Measurements from ENCODE around the gene LBH.

The LBH gene

DNA sequence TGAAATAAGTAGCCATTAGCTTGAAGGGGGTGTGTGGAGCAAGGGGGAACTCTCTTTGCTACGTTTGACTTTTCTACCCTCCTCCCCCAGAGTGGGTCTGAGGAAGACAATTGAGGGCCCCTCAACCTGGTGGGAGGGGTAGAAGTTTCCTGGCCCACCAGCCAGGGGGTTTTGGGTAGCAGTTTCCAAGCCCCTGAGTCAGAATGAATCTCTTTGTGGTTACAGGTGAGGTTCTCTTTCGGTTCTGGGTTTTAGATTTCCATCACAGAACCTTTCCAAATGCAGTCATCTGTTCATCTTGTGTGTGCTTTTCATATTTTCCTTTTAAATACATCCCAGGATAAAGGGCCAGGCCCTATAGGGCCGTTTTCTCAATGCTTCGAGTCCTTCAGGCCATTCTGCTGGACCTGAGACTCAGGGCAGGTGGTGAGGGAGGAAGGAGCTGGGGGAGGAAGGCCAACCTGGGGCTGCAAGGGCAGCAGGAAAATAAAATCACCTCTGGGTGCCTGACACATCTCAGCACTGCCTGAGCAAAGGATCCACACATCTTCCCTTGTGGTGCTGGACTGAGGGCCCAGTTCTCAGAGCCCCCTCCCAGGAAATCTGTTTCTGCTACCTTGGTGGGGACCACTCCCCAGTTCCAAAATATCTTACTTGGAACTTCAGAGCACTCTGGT, 4.7 kb downstream of the LBH start:
- peak; percentile 51 for DNase-seq

DNA sequence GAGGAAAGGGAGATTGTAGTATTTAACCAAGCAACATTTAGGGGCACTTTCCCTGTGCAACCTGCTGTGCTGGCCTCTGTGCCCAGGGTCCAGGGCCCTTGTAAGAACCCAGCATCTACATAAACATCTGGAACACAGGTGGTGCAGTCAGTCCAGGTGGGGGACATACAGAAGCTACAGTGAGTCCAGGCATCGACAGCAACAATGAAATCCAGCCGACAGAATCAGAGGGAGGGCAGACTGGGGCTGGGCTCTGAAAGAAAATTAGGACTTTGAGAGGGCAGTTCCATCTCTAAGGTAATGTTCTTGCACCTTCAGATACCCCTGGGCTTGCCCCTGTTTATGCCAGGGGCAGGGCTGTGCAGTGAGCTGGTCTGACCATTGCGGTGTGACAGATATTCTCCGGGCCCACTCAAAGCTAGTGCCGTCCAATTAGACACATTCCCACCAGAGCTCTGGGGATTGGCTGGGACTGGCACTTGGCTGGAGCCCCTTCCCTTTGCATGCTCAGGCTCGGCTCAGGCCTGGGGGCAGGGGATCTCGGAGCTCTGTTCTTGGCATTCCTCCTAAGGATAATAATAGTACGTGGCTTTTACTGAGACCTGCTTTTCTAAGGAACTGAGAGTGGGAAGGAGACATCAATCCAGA, 5.4 kb downstream of the LBH start:
- no peak for DNase-seq

DNA sequence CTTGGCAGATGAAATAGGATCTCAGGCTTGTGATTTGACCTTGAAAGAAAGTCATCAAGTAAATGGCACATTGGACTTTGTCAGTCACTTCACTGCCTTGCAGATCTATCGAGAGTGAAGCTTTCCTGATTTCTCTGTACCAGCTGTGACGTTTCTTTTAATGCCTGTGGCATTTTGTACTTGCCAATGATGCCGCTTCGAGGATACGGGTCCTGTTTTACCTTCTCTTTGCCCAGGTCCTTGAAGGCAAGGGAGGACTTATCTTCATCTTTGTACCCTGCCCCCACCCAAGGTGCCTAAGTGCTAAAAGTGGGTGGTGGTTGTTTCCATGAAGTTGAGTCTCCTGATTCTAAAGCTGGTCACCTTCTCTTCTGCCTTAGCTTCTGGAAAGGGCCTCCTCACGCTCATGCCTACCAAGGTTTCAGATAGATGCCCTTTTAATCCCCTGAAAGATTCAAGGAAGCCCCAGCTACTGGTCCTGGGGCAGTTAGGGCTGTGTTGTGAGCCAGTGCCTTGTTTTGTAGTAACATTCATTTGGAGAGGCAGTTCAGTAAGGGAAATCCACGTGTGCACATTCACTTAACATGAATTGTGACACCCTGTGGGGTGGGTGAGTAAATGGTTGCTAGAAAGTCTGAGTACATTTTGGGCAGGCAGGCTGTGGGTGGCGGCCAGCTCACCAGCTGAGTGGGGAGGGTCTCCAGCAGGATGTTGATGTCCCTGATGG, 6.1 kb downstream of the LBH start:
- peak; percentile 49 for DNase-seq

DNA sequence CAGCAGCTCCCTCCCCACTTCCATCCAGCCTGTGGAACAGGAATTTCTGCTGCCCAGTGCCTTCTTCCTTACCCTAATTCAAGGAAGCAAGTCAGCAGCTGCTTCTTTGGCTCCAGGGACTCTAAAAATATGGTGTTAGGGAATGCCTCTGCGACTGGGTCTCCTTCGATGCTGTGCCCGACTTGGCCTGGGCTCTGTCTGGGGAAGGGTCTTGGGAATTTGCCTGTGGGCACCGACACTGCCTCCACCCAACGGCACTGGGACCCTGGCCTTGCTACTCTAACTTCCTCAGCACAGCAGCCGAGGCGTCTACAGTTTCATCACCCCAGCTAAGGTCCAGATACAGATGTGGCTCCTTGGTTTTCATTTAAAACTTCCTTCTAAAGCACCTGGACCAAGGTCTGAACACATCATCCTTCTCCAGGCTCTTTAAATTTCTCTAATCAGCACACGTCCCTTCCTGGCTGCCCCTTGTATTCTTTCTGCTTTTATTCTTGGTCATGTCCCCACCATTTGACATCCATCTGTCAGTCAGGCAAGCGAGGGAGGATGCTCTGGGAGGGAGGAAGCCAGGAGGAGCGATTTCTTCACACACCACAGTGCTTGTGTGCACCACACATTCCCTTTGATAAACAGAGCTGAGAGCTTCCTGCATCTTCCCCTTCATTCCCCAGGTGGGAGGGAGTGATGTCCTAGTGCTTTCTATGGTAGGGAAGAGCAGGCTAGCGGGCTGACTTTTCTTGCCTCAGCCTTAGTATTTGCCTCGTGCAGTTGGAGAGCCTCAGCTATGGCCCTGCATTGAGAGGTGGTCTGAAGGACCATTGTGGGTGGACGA, 6.8 kb downstream of the LBH start:
- DNase-seq = peak; percentile 39

DNA sequence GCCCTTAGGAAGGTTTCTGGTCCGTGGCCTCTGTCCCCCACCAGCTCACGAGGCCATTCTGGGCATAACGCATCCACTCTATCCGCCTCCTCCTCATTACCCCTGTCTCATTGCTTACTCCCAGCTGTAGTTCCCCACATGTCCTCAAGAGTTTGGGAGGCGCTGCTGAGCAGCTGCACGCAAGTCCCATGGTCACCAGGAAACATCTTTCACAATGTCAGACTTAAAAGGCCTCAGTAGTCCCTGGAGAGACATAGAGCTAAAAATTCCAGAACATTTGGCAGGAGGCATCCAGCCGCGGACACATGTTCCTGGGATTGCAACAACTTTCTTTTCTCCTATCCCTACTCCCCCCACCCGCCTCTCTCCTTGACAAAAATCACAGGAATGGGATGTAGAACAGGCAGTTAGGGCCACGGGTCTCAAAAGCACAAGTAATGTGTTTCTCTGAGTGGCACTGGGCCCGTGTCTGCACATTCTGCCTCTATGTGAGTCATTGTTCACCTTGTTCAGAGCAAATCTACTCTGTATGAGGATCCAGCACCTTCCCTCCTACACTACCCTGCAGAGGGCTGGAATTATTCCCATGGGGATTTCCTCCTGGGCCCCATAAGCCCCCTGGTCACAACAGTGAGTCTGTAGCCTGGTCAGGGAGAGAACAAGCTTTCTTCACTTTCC, 8.1 kb downstream of the LBH start:
- peak; percentile 76 for DNase-seq

DNA sequence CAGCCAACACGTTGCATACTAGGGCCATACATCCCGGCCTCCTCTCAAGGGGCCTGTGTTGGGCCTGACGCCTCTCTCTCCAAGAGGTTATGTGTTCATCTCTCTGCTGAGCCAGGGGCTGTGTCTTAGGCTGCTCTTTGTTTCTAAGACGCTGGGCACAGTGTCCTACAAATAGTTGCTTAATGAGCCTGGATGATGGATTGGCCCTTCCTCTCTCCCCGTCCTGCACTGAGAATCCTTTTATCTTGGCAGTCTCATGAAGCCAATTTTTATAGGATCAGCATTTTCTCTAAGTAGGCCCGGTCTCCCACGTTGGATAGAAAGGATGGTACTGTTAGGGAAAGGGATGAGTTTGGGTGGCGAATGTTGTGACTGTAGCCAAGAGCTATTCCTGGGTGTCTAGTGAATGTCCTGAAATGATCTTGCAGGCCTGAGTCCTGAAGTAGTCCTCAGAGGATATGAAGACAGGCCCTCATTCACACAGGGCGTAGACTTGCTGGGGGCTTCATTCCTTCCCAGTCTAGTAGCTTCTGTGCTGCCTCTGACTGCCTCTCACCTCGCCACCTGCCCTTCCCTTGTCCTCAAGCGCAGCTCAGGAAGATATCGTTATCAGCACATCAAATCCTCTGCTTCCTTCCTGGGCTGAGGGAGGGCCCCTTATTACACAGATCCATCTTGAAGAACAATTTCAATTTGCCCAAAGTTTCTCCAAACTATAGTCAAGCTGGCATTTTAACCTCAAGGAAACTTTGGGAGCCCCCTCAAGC, 8.8 kb downstream of the LBH start:
- DNase-seq = no peak

DNA sequence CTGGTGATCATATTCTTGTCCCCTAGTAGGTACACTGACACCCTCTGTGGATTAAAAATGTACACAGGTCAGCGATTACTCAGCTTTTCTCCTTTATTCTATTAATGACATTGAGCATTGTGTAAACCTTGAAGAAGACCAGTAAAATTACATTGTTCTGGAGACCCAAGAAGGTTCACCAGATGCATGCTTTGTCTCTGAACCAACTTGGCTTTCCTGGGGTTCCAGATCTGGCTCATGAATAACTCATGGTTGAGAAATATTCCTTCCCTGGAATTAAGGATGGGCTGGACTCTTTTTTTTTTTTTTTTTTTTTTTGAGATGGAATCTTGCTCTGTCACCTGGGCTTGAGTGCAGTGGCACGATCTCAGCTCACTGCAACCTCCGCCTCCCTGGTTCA, 11.9 kb downstream of the LBH start:
- DNase-seq = no peak

DNA sequence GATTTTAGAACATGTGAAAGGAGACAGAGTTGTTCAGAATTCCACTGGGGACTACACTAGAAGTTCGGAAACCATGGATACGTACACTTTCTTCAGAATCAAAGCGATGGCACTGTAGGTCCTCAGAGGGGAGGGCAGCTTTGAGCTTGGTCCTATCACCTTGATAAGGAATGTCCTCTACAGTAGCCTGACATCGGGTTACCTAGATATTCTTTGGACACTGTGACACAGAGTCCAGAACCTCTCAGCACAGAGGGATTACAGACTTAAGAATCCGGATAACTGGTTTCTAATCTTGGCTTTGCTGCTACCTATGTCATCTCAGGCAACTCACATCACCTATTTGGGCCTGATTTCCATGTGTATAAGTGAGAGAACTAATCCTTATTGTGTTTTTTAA, 14.0 kb downstream of the LBH start:
- no peak for DNase-seq

DNA sequence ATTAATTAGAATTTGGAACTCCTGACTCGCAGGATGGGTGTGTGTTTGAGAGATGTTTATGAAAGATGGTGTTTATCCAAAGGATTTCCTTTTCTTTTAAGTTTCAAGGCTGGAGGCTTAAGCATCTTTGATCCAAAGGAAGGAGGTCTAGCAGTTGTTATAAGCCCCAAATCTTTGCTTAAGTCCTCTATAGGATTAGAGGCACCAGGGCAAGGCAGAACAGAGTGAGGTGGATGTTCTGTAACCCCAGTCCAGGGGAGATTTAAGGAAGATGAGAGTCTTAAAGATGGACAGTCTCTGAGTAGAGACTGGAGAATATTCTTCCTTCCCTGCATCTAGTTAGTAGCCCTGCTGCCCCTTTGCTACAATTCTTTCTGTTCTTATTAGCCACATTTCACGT, 17.5 kb downstream of the LBH start:
- DNase-seq = no peak

DNA sequence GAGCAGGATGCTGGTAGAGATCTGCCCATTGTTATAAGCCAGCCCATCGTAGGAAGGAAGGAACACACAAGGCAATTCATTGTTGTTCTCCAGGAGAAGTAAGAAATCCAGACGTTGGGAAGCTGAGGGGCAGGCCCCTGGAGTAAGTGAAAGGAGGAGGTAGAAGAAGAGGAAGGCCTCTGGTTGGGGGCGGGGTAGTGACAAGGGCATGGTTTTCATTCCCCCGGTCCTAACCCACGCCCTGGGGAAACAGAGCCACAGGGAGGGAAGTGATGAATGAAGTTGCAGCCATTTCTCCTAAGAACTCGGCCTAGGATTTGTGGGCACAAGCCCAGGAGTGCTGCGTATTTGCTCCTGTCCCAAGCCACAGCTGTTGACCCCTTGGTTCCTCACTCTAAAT, 18.0 kb downstream of the LBH start:
- no peak for DNase-seq

DNA sequence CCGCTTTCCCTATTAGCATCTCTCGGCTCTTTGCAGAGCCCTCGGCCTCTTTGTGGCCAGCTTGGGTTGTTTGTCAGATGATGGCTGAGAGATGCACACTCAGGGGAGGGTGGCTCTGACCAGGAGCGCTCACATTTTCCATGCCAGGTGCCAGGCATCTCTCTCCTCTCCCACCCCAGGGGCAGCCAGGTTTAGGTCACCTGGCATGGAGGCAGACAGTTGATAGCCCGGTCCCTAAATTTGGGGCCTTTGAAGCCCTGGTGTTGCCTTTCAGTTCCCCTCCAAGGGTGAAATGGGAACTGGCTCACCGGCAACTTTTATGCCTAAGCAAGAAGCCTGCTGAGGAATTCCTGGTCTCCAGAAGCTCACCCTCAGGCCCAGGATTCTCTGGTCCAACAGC, 19.1 kb downstream of the LBH start:
- DNase-seq = no peak

DNA sequence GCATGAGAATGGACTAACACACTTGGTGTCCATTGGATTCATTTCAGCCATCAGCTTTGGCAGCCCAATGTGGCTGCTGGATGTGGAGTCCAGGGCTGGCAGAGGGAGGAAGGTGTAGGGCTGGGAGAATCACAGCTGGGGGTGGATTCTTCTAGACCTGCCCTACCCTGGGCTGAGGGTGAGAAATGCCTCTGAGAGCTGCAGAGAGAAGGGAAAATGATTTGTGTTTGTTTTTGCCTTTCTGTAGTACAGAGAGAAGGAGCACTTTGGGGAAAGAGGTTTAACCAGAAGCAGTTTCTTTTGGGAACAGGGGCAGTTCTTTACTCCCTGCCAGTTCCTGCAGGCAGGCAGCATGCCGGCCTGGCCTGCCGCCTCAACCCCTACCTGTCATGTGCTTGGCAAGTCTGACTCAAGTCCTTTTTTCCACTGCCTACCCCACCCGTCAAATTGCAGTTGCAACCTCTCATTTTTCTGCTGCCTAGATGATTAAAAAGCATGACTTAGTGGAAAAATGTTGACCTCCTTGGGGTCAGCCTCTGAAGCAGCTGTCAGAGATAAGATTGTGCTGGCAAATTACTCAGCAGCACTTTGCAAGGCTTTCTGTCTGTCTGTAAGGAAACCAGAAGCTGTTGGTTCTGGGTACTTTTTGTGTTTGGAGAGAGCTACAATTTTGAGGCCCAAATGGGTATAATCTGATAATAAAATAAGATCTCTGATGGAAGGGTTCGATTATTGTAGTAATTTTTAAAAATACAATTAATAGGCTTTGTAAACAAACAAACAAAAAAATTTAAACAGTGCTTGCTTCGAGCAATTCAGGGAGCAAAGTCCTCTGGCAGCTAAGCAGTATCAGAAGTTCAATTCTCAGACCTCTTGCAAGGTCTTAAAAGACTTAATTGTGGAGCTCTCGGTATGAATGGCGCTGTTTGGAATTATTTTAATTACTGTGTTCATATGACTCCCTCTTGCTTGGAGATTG, 21.7 kb downstream of the LBH start:
- peak; percentile 65 for DNase-seq

DNA sequence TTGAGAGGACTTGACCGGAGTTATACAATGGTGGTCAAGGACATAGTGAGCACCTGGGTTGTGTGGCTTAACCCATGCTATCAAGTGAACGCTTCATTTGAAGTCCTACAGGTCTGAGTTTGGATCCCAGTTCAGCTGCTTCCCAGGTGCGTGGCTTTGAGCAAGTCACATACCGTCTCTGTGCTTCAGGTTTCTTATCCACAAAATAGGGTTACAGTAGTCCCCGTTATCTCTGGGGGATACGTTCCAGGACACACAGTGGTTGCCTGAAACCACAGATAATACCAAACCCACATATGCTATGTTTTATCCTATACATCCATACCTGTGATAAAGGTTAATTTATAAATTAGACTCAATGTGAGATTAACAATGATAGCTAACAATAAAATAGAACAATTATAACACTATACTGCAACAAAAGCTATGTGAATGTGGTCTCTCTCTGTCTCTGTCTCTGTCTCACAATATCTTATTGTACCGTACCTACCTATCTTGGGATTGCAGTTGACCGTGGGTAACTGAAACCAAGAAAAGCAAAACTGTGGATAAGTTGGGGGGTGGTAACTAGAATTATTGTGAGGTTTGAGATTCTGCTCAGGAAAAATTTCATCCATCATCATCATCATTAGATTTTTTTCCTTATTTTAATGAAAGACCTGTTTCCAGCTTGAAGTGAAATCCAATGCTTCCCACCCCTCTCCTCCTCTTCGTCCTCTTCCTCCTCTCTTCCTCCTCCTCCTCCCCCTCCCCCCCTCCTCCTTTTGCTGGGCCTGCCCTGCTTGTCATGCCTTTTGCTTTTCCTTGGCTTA, 22.7 kb downstream of the LBH start:
- DNase-seq = no peak

DNA sequence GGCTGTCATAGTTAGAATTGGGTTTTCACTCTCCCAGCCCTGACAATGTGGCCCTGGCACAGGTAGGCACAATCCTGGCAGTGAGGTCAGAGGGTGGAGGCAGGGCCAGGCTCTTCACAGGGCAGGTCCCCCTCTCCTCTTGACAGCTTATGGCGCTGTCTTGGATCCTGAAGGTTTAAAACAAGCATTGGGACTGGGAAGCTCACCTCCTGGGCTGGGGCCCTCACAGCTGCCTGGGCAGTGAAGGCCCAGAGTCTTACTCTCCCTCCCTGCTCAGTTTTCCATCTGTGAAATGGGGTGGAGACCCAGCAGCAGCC, 23.3 kb downstream of the LBH start:
- DNase-seq = no peak

DNA sequence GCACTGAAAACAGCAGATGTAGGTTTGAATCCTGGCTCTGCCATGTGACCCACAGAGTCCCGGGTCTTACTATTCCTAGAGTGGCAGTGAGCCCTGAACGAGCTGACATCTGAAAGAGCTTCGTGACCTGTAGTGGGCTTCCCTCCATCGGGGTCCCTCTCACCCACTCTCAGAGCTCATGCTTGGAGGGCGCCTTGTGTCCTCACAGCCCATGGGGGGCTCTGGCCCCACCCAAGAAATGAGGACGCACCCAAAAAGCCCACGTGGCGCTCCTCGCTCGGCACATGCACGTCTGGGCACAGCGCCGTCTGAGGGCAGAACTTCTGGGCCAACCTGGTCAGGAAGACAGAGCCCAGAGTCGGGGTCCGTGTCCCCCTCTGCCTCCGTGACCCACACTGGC, 23.7 kb downstream of the LBH start:
- no peak for DNase-seq

DNA sequence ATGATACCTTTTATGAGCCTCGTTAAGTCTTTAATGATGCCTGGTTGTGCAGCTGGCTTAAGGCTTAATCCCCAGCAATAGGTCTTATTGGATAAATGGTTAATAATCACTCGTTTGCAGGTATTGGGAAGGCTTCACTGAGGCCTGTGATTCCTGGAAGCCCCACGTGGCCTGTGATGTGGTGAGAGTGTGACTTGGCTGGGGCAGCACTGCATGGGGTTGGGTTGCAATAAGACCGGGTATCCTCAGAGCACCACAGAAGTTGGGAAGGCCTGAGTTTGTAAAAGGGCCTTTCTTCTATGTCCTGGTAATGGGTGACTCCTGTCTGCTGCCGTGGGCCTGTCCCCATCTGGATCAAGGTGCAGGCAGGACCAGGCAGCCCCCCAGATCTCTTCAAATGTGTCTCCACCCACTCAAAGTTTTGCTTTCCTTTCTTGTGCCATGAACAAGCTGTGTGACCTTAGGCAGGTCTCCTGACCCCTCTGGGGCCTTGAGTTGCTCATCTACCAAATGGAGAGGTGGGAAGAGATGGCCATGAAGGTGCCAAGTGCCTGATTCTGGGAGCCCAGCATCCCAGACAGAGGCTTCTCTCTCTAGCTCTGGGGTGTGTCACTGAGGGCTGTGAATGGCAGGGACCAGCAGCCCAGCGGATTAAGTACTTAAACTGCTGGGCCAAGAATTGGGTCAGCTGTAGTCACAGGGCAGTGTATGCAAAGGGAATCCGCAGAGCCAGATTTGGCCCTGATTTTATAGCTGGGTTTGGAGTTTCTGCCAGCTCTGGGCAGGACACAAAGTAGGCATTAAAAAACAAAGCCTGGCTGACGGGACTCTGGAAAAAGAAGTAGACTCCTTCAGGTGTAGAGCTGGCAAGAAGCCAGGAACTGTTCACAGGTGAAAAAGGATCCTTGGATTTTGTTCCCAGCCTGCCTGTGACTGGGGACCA, 24.4 kb downstream of the LBH start:
- no peak for DNase-seq

DNA sequence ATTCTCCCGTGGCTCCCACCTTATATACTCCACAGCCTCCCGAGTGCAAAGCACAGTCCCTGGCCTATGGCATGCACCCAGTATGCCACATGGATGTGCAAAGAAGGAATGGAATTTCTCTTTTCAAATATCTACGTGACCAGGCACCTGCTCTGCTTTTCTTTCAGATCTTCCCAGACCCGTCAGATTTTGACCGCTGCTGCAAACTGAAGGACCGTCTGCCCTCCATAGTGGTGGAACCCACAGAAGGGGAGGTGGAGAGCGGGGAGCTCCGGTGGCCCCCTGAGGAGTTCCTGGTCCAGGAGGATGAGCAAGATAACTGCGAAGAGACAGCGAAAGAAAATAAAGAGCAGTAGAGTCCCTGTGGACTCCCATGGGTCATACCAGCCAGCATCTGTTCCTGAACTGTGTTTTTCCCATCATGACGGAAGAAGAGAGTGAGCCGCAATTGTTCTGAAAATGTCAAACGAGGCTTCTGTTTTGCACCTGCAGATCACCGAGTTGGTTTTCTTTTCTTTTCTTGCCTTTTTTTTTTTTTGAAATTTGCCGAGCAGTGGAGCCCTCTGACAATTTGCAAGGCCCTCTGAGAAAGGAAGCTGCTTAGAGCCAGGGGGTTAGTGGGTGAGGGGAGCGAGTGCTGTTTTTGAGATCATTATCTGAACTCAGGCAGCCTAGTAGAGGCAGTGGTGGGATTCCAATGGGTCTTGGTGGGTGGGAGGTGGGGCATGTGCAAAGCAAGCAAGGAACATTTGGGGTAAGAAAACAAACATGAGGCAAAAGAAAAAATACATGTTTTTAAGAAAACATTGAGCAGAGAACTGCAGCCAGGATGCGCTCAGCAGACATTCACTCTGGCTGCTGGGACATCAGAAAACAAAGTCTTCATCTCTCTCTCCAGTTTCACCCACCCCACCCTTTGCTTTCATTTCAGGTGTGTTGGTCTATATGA, 26.2 kb downstream of the LBH start:
- DNase-seq = peak; percentile 57

DNA sequence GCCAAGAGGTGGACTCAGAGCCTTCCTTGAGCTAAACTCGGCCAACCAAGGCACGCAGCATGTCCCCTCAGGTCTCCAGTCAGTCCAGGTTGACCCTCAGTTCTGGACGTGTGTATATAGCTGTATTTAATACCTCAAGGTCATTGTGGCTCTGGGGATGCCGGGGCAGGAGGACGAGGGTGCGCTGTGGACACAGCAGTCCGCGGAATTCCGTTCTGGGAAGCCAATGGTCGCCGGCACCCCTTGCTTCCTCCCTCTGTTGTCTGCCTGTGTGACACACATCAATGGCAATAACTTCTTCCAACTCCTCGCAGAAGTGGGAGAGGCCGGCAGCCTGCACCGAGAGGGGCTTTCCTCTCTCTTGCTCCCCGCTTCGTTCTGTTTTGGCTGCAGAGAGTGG, 27.7 kb downstream of the LBH start:
- no peak for DNase-seq

Measured in CD4-positive, alpha-beta T cell treated with Interleukin-17A for 4 hours (primary cell).